HG03066 (cell line): ENCODE measurements around the gene TMEM26.

Experiments
- ATAC-seq: cut with Tn5 transposase; IDR thresholded peaks from one replicate; pipeline ENCODE4 v1.9.1; 2021; ENCODE audit warnings: low read depth; ENCODE audit not compliant: unreplicated experiment

TMEM26 gene

DNA sequence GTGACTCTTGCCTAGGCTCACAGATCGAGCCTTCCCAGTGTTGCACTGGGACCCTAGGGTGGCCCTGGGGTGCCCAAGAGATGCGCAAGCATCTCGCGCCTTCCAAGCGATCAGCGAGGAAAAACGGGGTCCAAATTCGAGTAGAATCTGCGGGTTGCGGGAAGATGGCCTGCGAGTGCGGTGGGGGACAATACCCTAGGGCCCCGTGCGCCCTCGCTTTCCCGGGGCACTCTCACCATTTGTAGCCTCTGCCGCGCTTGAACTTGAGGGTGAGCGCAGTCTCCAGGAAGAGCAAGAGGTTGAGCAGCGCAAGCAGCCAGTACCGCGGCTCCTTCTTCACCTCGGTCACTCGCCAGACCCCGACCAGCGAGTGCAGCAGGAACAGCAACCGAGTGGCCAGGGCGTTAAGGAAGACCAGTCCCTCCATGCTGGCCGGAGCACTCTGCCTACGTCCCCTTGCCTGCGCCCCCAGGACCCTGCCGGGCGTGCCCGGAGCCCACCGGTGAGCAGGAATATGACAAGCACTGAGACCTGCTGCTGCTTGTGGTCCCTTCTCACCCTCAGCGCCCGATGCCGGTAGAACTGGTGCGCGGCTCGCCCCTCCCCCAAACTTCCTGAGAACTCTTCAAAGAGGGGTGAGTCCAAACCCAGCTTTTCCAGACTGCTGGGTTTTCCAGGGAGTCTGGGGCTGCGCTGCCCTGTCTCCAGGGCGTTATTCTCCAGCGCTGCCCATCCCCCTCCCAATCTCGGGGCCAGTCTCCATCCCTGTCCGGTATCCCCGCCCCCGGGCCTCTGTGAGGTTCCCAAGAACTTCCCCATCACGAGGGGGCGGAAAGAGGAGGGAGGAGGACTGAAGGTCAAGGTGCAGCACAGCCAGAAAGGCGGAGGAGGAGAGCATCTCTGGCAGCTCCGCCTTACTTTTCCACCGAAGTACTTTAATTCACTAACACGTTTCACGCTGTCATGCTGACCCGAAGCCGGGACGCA, at the start of gene TMEM26:
TMEM26 (minus strand) TSS at position 727 of the 987 bp plus-strand sequence; CDS start at position 427, 300 bp downstream.
- ATAC-seq, result no peak

- ATAC-seq, result no peak
These were observed 47.3 kb upstream of the TMEM26 start for GRCh38 chr10:61500460-61500859.

- no peak for ATAC-seq
These were observed 39.3 kb upstream of the TMEM26 start for GRCh38 chr10:61492364-61492995.

- no peak for ATAC-seq
These were observed 34.3 kb upstream of the TMEM26 start for GRCh38 chr10:61487506-61487905.

DNA sequence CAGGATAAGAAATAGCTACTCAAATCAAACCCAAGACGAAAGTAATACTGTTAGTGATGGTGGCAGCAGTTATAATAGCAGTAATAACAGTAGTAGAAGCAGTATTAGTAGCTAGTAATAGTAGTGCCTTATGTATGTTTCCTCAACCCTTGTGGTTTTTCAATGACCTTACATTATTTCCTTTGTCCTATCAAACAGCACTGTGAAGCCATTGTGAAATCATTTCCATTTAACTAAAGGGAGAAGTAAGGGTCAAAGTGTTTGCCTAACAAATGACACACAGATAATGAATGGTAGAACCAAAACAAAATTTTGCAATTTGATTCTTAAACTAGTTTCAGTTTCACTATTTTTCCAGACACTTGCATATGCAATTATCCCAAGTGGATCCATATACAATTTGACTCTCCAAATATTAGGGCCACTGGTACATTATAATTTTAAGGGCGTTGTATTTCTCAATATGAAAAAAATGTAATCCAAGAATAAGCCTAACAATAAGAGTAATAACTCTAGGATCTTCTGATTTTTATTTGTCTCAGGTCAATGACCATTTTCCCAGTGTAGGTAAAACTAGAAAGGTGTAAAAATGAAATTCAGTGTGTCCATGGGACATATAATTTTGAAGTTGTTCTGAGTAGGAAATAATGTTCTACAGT, 33.7 kb upstream of the TMEM26 start:
- ATAC-seq, result no peak

- ATAC-seq, result no peak
These were observed 33.1 kb upstream of the TMEM26 start for GRCh38 chr10:61486251-61486650.

DNA sequence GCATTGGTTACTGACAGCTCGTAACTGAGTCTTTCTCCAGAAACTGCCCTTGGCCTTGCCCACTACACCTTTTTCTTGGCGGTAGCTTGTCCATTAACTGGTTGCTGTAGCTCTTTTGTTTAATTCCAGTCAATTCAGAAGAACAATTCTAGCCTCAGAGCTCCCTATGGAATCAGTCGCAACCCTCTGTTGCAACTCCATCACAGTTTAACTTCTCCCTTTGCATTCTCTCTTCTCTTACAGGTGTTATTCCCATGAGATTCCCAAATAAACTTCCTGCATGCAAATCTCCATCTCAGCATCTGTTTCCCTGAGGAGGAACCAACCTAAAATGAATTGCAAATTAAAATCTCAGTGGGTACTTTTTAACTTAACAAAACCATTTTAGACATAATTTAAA, 28.4 kb upstream of the TMEM26 start:
- ATAC-seq, result no peak

- ATAC-seq, result no peak
These were observed 27.0 kb upstream of the TMEM26 start for GRCh38 chr10:61480208-61480607.

DNA sequence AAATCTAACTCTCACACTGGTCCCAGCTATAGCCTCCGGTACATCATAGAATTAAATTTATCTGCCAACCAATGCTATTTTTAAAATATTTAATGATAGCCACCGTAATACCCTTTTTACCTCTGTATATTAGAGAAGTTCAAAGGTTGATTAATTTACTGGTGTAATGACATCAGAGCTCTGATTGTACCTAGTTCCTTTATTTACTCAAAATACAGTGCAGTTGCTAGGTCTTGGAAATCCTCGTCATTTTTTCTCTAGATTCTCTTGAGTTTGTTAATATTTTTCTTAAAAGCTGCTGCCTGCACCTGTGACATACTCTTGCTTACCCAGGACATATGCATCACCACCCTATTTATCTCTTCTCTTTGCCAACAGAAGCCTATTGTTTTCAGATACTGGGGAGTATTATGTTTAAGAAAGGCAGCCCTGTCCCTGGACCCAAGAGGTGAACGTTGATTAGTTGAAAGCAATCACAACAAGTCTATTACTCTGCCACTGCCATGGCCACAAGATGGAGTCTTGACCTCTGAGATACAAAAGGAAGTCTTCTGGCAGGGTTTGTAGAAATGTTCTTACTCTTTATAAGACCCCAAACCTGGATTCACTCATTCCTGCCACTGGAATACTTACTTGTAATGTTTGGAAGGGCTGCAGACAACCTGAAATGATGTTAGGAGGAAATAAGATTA, 25.6 kb upstream of the TMEM26 start:
- no peak for ATAC-seq

- ATAC-seq, result no peak
These were observed 24.3 kb upstream of the TMEM26 start for GRCh38 chr10:61477451-61477850.

- ATAC-seq, result no peak
These were observed 23.3 kb upstream of the TMEM26 start for GRCh38 chr10:61476529-61476928.

- no peak for ATAC-seq
These were observed 22.3 kb upstream of the TMEM26 start for GRCh38 chr10:61475449-61475873.

DNA sequence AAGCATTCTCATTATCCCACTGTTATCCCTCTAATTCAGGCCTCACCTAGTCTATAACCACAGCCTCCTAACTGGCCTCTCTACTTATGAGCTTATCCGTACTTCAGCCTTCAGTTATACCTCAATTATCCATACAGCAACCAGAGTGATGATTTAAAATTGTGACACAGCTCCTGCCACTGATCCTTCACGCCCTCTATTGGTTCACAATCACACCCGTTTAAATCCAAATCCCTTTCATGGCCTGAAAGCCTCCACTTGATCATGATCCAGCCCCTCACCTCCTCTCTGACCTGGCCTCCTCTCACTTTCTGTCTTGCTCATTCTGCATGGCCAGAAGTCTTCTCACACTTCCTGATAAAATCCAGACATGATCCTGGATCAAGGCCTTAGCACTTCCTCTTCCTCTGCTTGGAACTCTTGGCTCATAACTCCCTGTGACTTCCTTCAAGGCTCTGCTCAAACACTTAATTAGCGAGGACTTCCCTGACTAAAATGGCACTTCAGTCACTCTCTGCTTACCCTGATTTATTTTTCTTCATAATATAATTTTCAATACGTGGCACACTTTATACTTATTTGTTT, 19.0 kb upstream of the TMEM26 start:
- no peak for ATAC-seq

GRCh38 chr10:61471491-61471890, 18.3 kb upstream of the TMEM26 start:
- ATAC-seq, result no peak

GRCh38 chr10:61470740-61471139, 17.6 kb upstream of the TMEM26 start:
- ATAC-seq, result no peak

GRCh38 chr10:61465901-61466632, 12.9 kb upstream of the TMEM26 start:
- ATAC-seq, result no peak

GRCh38 chr10:61465171-61465496, 12.0 kb upstream of the TMEM26 start:
- no peak for ATAC-seq

- no peak for ATAC-seq
These were observed 11.4 kb upstream of the TMEM26 start for GRCh38 chr10:61464461-61465170.
